ENCODE measurements around the gene C4orf17.

- no peak for TF ChIP-seq EZH2phosphoT487 (IDR thresholded peaks at IDR 0.05; ENCODE audit: borderline replicate concordance)
- no peak for TF ChIP-seq CTCF (conservative IDR thresholded peaks at IDR 0.05; ENCODE audit: low read length)
Measured at GRCh38 chr4:99586797-99587196, 76.0 kb downstream of the C4orf17 start.
